ENCODE measurements around the gene MUC2.

The MUC2 gene

DNA sequence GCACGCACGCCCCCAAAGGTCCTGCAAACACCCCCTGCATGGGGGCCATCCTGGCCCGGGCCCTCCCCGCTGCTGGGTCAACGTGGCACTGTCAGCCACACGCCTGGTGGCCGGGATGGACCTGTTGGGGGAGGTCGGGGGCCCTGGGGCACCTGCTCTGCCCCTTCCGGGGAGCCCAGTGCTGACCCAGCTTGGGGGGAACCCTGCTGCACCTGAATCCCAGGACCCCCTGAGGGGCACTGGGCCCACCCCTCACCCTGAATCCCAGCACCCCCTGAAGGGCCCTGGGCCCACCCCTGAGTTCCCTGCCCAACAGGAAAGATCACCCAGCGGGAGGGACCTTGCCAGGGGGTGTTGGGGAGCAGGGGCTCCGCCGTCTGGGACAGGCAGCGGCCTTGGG lies 37.7 kb upstream of the MUC2 start:
- TF ChIP-seq, protein P1, sequence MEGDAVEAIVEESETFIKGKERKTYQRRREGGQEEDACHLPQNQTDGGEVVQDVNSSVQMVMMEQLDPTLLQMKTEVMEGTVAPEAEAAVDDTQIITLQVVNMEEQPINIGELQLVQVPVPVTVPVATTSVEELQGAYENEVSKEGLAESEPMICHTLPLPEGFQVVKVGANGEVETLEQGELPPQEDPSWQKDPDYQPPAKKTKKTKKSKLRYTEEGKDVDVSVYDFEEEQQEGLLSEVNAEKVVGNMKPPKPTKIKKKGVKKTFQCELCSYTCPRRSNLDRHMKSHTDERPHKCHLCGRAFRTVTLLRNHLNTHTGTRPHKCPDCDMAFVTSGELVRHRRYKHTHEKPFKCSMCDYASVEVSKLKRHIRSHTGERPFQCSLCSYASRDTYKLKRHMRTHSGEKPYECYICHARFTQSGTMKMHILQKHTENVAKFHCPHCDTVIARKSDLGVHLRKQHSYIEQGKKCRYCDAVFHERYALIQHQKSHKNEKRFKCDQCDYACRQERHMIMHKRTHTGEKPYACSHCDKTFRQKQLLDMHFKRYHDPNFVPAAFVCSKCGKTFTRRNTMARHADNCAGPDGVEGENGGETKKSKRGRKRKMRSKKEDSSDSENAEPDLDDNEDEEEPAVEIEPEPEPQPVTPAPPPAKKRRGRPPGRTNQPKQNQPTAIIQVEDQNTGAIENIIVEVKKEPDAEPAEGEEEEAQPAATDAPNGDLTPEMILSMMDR (IDR thresholded peaks at IDR 0.05; ENCODE audit: insufficient read depth, low read depth, low read length, missing control alignments), result no peak
- no peak for DNase-seq (ENCODE audit: low read depth)
- no peak overlapping the region for H3K4me3 ChIP-seq (ENCODE audit: low read depth, low read length)

DNA sequence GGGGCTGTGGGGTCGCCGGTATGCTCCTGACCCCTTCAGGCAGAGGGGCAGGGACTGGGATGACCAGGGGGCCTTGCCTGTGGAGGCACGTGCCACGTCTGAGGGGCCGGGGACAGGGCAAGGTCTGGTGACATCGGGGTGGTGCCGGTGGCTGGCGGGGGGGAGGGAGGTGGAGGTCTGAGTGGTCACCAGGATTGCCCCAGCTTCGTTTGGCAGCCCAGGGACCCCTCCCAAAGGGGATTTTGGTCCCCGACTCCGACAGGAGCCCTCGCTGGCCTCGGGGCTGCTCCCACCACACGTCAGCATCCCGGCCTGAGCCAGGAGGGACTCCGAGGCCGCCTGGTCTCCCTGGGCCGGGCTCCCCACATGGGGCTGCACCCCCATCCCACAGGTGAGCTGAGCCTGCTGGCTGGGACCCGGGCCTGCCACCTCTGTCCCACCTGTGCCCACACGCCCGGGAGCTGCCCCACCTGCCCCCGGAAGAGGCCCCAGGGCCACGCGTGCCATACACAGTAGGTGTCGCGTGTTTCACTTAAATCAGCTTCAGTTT lies 37.1 kb upstream of the MUC2 start:
- H3K4me3 ChIP-seq (ENCODE audit: low read depth, low read length), result no peak overlapping the region
- TF ChIP-seq, protein P1 (IDR thresholded peaks at IDR 0.05; ENCODE audit: insufficient read depth, low read depth, low read length, missing control alignments), result no peak
- DNase-seq (ENCODE audit: low read depth), result no peak

DNA sequence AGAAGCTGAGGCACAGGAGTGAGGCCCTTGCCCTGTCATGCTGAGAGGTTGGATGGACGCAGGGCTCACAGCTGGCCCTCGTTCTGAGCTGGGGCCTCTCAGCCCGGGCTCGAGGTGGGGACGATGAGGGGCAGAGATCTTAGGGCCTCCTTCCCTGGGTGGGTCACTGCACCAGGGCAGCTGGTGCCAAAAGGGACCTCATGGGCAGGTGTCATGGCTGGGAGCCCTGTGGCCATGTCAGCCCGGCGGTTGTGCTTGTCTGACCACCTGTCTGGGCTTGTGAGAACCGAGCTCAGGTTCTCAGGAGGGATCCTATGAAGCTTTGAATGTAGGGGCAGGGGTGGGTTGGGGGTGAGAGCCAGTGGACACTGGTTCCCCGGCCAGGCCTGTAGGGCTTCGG lies 36.3 kb upstream of the MUC2 start:
- TF ChIP-seq, protein P1 (IDR thresholded peaks at IDR 0.05; ENCODE audit: insufficient read depth, low read depth, low read length, missing control alignments), result no peak
- DNase-seq (ENCODE audit: low read depth), result no peak
- H3K4me3 ChIP-seq (ENCODE audit: low read depth, low read length), result no peak overlapping the region

DNA sequence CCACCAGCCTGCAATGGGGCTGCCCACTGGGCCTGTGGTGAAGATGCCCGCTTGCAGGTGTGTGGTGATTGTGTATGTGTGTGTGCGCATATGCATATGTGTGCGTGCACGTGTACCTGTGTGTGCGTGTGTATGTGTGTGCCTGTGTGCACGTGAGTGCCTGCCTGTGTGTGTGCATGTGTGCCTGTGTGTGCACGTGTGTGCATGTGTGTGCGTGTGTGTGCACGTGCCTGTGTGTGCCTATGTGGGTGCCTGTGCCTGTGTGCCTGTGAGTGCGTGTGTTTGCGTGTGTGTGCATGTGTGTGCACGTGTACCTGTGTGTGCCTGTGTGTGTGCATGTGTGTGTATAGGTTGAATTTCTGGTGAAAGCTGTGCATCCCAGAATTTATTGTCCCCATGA lies 35.8 kb upstream of the MUC2 start:
- no peak for DNase-seq (ENCODE audit: low read depth)
- H3K4me3 ChIP-seq (ENCODE audit: low read depth, low read length), result no peak overlapping the region
- TF ChIP-seq, protein P1 (IDR thresholded peaks at IDR 0.05; ENCODE audit: insufficient read depth, low read depth, low read length, missing control alignments), result no peak

DNA sequence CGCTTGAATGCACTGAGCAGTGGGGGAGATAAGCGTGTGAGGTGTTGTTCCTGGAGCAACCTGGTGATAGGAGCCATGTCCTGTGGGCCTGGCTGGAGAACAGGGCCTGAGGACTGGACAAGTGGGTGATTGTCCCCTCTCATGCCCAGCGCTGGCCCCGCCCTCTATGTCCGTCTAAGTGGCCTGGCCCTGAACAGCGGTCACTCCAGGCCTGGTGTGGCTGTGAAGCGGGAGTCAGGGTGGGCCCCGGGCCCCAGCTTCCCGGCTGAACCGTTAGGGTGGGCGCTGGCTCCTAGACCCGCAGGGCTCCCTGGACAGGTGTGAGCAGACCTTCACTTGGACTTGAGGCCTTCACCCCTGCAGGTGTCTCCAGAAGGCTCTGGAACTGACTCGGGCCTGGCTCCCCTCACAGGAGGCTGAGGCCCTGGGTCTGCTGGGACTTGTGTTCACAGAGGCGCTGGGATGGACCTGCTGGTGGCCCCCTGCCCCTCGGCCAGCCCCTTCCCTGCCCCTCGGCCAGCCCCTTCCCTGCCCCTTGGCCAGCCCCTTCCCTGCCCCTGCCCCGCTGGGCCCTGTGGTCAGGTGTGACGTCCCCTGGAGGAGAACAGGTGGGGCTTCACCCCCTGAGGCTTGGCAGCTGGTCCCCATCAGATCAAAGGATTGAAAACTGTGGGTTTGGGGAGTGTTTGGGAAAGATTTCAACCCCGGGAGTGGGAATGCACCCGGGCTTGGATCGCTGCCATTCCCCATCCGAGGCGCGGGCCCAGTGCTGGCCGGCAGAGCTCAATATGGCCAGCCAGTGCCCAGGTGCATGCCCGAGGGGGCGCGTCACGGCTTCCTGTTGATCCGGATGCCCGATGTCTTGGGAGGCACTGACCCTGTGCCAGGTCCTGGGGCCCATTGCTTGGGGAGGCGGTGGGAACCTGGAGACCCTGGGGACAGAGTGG lies 34.9 kb upstream of the MUC2 start:
- no peak overlapping the region for H3K4me3 ChIP-seq (ENCODE audit: low read depth, low read length)
- TF ChIP-seq, protein P1 (IDR thresholded peaks at IDR 0.05; ENCODE audit: insufficient read depth, low read depth, low read length, missing control alignments), result no peak
- no peak for DNase-seq (ENCODE audit: low read depth)

DNA sequence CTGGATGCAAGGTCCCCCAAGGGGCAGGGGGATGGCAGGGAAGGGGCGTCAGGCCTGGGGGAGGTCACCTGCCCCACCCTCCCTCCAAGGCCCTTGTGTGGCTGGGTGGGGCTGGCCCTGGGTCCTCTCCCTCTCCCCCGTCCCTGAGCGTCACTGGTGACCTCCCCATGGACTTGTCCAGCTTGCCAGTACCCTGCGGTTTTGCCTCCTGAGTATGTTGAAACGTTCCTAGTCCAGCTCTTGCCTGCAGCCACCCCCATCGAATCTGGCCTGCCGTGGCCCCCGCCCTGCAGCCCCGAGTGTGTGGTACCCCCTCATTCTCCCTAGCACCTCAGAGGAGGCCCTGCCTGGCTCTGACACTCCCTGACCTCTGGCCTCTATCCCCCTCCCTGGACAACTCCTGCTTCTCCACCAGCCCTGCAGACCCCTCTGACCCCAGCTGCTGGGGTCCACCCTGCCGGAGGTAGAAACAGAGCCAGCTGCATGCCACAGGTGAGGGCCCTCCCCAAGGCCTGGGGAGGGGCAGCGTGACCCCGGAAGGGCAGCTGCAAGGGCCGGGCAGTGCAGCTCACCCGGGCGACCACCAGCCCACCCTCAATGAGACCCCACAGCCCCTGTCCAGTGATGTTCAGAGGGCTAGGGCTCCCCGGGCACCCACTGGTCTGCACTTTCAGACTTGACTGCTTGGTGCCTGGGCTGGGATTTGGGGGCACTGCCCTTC lies 34.1 kb upstream of the MUC2 start:
- no peak for DNase-seq (ENCODE audit: low read depth)
- H3K4me3 ChIP-seq (ENCODE audit: low read depth, low read length), result no peak overlapping the region
- TF ChIP-seq, protein P1 (IDR thresholded peaks at IDR 0.05; ENCODE audit: insufficient read depth, low read depth, low read length, missing control alignments), result no peak
